Left ventricle myocardium inferior (tissue), 1 donor: Measurements from ENCODE around the gene ARFIP1. TPM values are rescaled to one million over a fixed set of nuclear protein-coding genes. Genes with fewer than 3 reads are reported as not detected.

ENCODE experiments used
- DNase-seq: peaks from one replicate; pipeline ENCODE4 v3.0.0-alpha.2; 2020
- H3K27ac ChIP-seq: fragments of 200-600 bp; replicated peaks from 2 replicates; pipeline ENCODE4 v1.8.0; 2021
- H3K27me3 ChIP-seq: fragments of 200-600 bp; 2 replicates; pipeline ENCODE4 v1.8.0; 2021; ENCODE audit warnings: low read depth
- H3K36me3 ChIP-seq: fragments of 200-600 bp; 2 replicates; pipeline ENCODE4 v1.8.0; 2021
- H3K4me1 ChIP-seq: fragments of 200-600 bp; 2 replicates; pipeline ENCODE4 v1.8.0; 2021
- H3K4me3 ChIP-seq: fragments of 200-600 bp; 2 replicates; pipeline ENCODE4 v1.8.0; 2021; ENCODE audit warnings: mild to moderate bottlenecking, moderate library complexity
- H3K9me3 ChIP-seq: fragments of 200-600 bp; replicated peaks from 2 replicates; pipeline ENCODE4 v1.8.0; 2021
- CTCF ChIP-seq: fragments of 200-600 bp; IDR thresholded peaks from 2 replicates; pipeline ENCODE4 v1.8.0; 2021; ENCODE audit warnings: antibody characterized with exemption, mild to moderate bottlenecking, borderline replicate concordance
- intact Hi-C: fragments of 100-400 bp; cut with micrococcal nuclease; formaldehyde crosslinking; loops from one replicate; pipeline ENCODE4 v1.11.0; 2022
- total RNA-seq: library from RNA; stranded (reverse); fragmentation: NEBNext Ultra II Directional; extraction: Animal tissue kit (Norgen Biotek cat#: 25700); gene quantifications from one replicate; pipeline ENCODE4 v1.2.1, GENCODE V29; 2021
- donor health status: DM: no; HTN: yes; CAD: no; lungs with severe emphysema.

The ARFIP1 gene
- total RNA-seq, 1 donor from 2014 or later = 13.2 TPM

DNA sequence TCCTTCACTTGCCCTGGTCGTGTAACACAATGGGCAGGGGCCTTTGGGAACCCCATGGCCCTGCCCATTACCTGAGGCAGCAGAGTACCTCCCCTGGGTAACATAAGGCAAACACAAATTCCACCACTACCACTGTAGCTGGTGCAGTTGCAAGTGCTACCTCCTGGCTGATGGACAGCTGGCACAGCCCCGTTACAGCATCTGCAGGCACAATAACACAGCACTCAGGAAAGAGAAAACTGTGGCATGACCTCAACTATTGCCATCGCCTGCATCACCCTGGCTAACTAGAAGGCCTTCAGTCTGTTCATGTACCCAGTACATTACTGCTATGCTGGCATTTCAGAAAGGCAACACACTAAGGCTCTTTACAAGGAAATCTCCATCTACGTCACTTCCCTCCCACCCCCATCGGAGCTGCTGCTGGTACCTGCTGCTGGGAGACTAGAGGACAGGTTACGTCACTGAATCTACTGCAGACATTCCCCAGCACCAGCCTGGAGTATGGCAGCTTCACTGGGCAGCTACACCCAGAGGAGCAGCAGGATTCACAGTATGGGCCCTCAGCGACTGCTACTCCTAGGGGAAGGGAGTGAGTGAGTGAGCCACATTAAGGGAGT, 39.4 kb downstream of the ARFIP1 start:
- intact Hi-C loops = no loop called here
- peaks cover 16% of the 10 kb centered on the region for H3K36me3 ChIP-seq
- no peak overlapping the region for H3K4me3 ChIP-seq
- no peaks in the 10 kb centered on the region for H3K27me3 ChIP-seq
- no peak overlapping the region for H3K27ac ChIP-seq
- no peak for DNase-seq
- TF ChIP-seq CTCF = no peak
- H3K4me1 ChIP-seq = peaks cover 12% of the 10 kb centered on the region
- H3K9me3 ChIP-seq = peaks cover 14% of the 10 kb centered on the region

DNA sequence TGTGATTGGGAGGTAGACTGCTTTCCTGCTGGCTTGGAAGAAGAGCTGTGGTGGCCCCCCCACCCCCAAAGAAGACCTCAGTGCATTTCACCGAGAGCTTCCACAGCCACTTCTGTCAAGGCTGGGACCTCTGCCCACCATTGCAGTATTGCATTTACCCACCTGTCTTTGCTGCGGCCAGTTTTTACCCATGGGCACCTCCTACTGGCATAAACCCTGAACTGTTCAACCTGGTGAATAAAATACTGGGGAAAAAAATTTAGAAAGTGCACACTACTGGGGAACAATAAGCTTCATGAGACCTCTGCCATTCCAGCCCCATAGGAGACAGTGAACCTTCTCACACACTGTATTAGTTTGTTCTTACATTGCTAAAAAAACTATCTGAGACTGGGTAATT, 40.3 kb downstream of the ARFIP1 start:
- TF ChIP-seq CTCF = no peak
- intact Hi-C loops = no loop called here
- H3K27me3 ChIP-seq = no peaks in the 10 kb centered on the region
- H3K4me1 ChIP-seq = peaks cover 12% of the 10 kb centered on the region
- peaks cover 10% of the 10 kb centered on the region for H3K9me3 ChIP-seq
- no peak overlapping the region for H3K4me3 ChIP-seq
- no peak overlapping the region for H3K27ac ChIP-seq
- no peak for DNase-seq
- peaks cover 8% of the 10 kb centered on the region for H3K36me3 ChIP-seq

- intact Hi-C loops = no loop called here
- peaks cover 12% of the 10 kb centered on the region for H3K36me3 ChIP-seq
- no peaks in the 10 kb centered on the region for H3K27me3 ChIP-seq
- peaks cover 23% of the 10 kb centered on the region for H3K9me3 ChIP-seq
- no peak for TF ChIP-seq CTCF
- H3K4me3 ChIP-seq = no peak overlapping the region
- no peak for DNase-seq
- H3K27ac ChIP-seq = no peak overlapping the region
- H3K4me1 ChIP-seq = peaks cover 6% of the 10 kb centered on the region
These were observed 42.6 kb downstream of the ARFIP1 start for GRCh38 chr4:152822323-152822722.

- TF ChIP-seq CTCF = no peak
- Histone ChIP-seq H3K4me1 (no peaks in the 10 kb centered on the region), H3K27me3 (no peaks in the 10 kb centered on the region), H3K36me3 (peaks cover 13% of the 10 kb centered on the region), H3K27ac (no peak overlapping the region), H3K9me3 (peaks cover 35% of the 10 kb centered on the region), H3K4me3 (no peak overlapping the region)
- no peak for DNase-seq
- intact Hi-C loops = no loop called here
These were observed 44.8 kb downstream of the ARFIP1 start for GRCh38 chr4:152824561-152824960.

DNA sequence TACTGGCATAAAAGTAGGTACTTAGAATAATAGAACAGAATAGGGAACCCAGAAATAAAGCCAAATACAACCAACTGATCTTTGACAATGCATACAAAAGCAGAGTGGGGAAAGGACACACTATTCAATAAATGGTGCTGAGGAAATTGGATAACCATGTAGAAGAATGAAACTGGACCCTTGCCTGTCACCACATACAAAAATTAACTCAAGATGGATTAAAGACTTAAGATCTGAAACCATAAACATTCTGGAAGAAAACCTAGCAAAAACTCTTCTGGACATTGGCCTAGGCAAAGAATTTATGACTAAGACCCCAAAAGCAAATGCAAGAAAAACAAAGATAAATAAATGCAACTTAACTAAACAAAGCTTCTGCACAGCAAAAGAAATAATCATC, 45.6 kb downstream of the ARFIP1 start:
- Histone ChIP-seq H3K27me3 (no peaks in the 10 kb centered on the region), H3K27ac (no peak overlapping the region), H3K4me3 (no peak overlapping the region), H3K36me3 (peaks cover 17% of the 10 kb centered on the region), H3K9me3 (peaks cover 35% of the 10 kb centered on the region), H3K4me1 (no peaks in the 10 kb centered on the region)
- TF ChIP-seq CTCF = no peak
- intact Hi-C loops = no loop called here
- DNase-seq = no peak
